ENCODE results near the gene PLCL1. TPM values are rescaled to one million over a fixed set of nuclear protein-coding genes. Genes with fewer than 3 reads are reported as not detected.
A peak's percentile ranks its signal among the peaks of the same experiment; 100 is the strongest.

PLCL1 gene
- total RNA-seq, 6 donors from 2014 or later: 5.3 to 17.0 (median 8.1) TPM

DNA sequence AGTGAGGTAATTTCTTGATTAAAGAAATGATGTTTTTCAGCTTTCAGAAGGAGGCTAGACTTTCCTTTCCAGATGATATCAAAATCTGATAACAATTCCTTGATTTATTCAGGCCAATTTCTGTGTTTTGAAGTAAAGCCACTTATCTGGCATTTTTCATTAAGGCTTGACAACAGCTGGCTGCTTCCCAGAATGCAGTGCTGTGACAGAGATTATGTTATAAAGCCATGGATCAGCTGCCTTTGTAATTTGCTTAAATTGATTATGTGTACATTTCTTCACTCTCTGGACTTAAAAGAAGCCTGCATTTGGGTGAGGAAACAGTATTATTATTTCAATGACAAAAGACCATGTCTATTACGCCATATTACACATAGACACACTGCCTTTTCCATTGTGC, 136.0 kb downstream of the PLCL1 start:
- 91 to 96% methylated on average over 1 of the region's 1 CpG for WGBS, 2 donors
- no peak for TF ChIP-seq CTCF (IDR thresholded peaks at IDR 0.05)
- no peak for TF ChIP-seq POLR2AphosphoS5 (IDR thresholded peaks at IDR 0.05)
- no peak for TF ChIP-seq POLR2A (IDR thresholded peaks at IDR 0.05)
- no peak for TF ChIP-seq EP300 (IDR thresholded peaks at IDR 0.05)
- Histone ChIP-seq H3K4me3 (no peak overlapping the region), H3K4me1 (peaks cover 0 to 5% (median 0%) of the 10 kb centered on the region in 4 donors), H3K9me3 (no peaks in the 10 kb centered on the region), H3K27ac (no peak overlapping the region), H3K36me3 (no peaks in the 10 kb centered on the region), H3K27me3 (no peaks in the 10 kb centered on the region)
- ATAC-seq (ENCODE audit: low FRiP score in 2 of 2) (no peak), DNase-seq (no peak)

DNA sequence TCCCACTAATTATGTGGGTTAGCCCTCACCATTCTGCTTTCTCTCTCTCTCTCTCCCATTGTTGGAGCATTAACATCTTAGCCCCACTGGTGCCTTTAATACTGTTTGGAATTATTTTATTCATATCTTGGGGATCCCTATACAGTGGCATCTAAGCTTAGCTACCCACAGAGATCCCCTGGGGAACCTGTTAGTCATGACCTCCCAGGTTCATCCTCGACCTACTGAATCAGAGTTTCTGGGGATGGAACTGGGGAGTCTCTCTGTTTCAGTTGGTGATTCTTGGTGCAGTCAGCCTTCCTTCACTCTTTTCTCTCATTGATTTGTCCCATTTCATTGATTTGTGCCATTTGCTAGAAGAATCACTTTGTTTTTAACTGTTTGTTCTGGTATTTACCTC, 137.3 kb downstream of the PLCL1 start:
- no peaks in the 10 kb centered on the region for H3K36me3 ChIP-seq
- H3K4me1 ChIP-seq: peaks cover 0 to 5% (median 0%) of the 10 kb centered on the region in 4 donors
- ATAC-seq (ENCODE audit: low FRiP score in 2 of 2) (no peak), DNase-seq (no peak)
- WGBS, 2 donors: 89 to 94% methylated on average over 1 of the region's 1 CpG
- no peaks in the 10 kb centered on the region for H3K27me3 ChIP-seq
- no peak overlapping the region for H3K4me3 ChIP-seq
- no peak overlapping the region for H3K27ac ChIP-seq
- no peak for TF ChIP-seq CTCF (IDR thresholded peaks at IDR 0.05)
- TF ChIP-seq EP300 (IDR thresholded peaks at IDR 0.05): no peak
- TF ChIP-seq POLR2AphosphoS5 (IDR thresholded peaks at IDR 0.05): no peak
- no peaks in the 10 kb centered on the region for H3K9me3 ChIP-seq

DNA sequence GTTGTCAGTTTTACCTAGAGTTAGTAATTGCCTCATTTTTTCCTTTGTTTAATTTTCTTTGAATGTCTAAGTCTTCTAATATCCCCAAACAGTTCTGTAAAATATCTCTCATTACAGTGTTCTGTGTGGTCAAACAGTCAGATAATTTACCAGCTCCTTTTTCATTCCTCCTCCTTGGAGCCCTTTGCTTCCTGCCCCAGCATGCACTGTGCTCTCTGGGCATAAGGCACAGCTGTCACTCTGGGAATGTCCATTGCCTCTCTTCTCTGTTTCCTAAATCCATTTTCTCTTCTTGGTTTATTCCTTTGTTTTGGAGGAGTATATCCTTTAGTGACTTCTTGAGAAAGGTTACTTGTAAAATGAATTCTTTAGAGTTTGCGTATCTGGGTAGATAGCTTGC, 139.3 kb downstream of the PLCL1 start:
- TF ChIP-seq CTCF (IDR thresholded peaks at IDR 0.05): no peak
- Histone ChIP-seq H3K9me3 (no peaks in the 10 kb centered on the region), H3K4me1 (peaks cover 0 to 5% (median 0%) of the 10 kb centered on the region in 4 donors), H3K27me3 (no peaks in the 10 kb centered on the region), H3K36me3 (no peaks in the 10 kb centered on the region), H3K27ac (no peak overlapping the region), H3K4me3 (no peak overlapping the region)
- ATAC-seq (ENCODE audit: low FRiP score in 2 of 2): no peak
- WGBS, 2 donors: 97 to 100% methylated on average over 1 of the region's 1 CpG
- DNase-seq: no peak

DNA sequence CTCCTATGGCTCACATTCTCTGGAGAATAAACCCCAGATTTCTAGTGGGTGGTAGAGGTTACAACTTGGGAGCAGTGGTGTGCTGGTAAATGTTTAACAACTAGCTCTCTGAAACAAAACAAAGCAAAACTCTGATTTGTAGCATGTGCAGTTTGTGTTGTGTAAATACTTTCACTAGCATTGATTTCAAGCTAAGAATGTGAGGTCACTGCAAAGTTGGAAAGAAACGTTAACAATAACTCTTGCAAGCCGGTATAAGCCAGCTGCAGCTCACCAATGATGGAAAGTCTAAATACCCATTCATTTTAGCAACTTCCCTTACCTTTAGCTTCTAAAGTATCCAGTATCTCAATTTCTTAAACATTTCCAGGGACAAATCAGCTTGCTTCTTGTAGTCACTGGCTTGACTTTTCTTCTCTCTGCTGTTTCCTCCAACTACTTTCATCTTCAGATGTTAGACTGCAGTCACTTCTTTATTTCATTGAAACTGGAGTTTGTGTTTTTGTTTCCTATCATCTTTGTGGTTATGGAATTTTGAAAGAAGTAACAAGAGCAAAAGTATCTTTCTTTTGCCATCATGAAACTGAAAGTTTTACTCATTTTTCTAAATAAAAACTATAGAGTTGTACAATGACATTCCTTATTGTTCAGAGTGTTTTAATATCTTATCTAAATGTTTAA, 140.2 kb downstream of the PLCL1 start:
- Histone ChIP-seq H3K9me3 (no peaks in the 10 kb centered on the region), H3K27ac (no peak overlapping the region), H3K4me3 (no peak overlapping the region), H3K36me3 (no peaks in the 10 kb centered on the region), H3K27me3 (no peaks in the 10 kb centered on the region), H3K4me1 (peaks cover 0 to 5% (median 0%) of the 10 kb centered on the region in 4 donors)
- ATAC-seq (ENCODE audit: low FRiP score in 2 of 2) (no peak), DNase-seq (no peak)
- no peak for TF ChIP-seq POLR2A (IDR thresholded peaks at IDR 0.05)
- TF ChIP-seq EP300 (IDR thresholded peaks at IDR 0.05): no peak
- no peak for TF ChIP-seq POLR2AphosphoS5 (IDR thresholded peaks at IDR 0.05)
- TF ChIP-seq CTCF (IDR thresholded peaks at IDR 0.05): no peak
- WGBS, 2 donors: 33 to 64% methylated on average over 2 of the region's 2 CpGs

- DNase-seq (no peak), ATAC-seq (ENCODE audit: low FRiP score in 2 of 2) (peak in 1 of 2 donors; percentile 23)
- Histone ChIP-seq H3K27ac (no peak overlapping the region), H3K4me1 (no peaks in the 10 kb centered on the region), H3K36me3 (no peaks in the 10 kb centered on the region), H3K9me3 (no peaks in the 10 kb centered on the region), H3K4me3 (no peak overlapping the region), H3K27me3 (no peaks in the 10 kb centered on the region)
- 66 to 85% methylated on average over 2 of the region's 2 CpGs for WGBS, 2 donors
- TF ChIP-seq POLR2A (IDR thresholded peaks at IDR 0.05): no peak
- no peak for TF ChIP-seq CTCF (IDR thresholded peaks at IDR 0.05)
- TF ChIP-seq POLR2AphosphoS5 (IDR thresholded peaks at IDR 0.05): no peak
- TF ChIP-seq EP300 (IDR thresholded peaks at IDR 0.05): no peak
Measured at GRCh38 chr2:197946562-197946961, 142.2 kb downstream of the PLCL1 start.
